Diencephalon (tissue), 1 donor: Measurements from ENCODE around the gene CAPN9. TPM values are rescaled to one million over a fixed set of nuclear protein-coding genes. Genes with fewer than 3 reads are reported as not detected.

Experiments used
- small RNA-seq: library from RNA; depleted of rRNA; stranded (forward); fragments of <200 nt; gene quantifications from one replicate; pipeline ENCODE3, GENCODE V24; 2014
- total RNA-seq: library from RNA; depleted of rRNA; stranded (reverse); fragments of >200 nt; gene quantifications from one replicate; pipeline ENCODE4 v1.2.3, GENCODE V29; 2014

Gene CAPN9, protein sequence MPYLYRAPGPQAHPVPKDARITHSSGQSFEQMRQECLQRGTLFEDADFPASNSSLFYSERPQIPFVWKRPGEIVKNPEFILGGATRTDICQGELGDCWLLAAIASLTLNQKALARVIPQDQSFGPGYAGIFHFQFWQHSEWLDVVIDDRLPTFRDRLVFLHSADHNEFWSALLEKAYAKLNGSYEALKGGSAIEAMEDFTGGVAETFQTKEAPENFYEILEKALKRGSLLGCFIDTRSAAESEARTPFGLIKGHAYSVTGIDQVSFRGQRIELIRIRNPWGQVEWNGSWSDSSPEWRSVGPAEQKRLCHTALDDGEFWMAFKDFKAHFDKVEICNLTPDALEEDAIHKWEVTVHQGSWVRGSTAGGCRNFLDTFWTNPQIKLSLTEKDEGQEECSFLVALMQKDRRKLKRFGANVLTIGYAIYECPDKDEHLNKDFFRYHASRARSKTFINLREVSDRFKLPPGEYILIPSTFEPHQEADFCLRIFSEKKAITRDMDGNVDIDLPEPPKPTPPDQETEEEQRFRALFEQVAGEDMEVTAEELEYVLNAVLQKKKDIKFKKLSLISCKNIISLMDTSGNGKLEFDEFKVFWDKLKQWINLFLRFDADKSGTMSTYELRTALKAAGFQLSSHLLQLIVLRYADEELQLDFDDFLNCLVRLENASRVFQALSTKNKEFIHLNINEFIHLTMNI
- not detected for total RNA-seq

GRCh38 chr1:230747127-230747730 lies at the start of gene CAPN9:
CAPN9 (plus strand) TSS chr1:230747388; CDS start chr1:230747497, 109 bp downstream.

GRCh38 chr1:230713915-230714764 lies 33.0 kb upstream of the CAPN9 start, which contains the start of gene AGT:
AGT (minus strand) TSS chr1:230714122; CDS start chr1:230710823, 3,299 bp downstream.

Small RNAs within 50 kb of the gene (small RNA-seq; reads per million reads assigned to genes)
- not detected for gene RNA5SP79

Other genes starting within 250 kb of the CAPN9 start
- 23.1 TPM for gene COG2, start 104.9 kb upstream of the CAPN9 start, total RNA-seq
- 42.4 TPM for gene AGT, start 33.3 kb upstream of the CAPN9 start, total RNA-seq
- gene C1orf198, start 121.1 kb downstream of the CAPN9 start, total RNA-seq: 21.0 TPM
- 63.0 TPM for gene TTC13, start 231.5 kb downstream of the CAPN9 start, total RNA-seq
- gene ARV1, start 231.7 kb downstream of the CAPN9 start, total RNA-seq: 26.3 TPM